HG02623 (cell line): Measurements from ENCODE around the gene GAN.

ENCODE experiments used
- ATAC-seq: cut with Tn5 transposase; IDR thresholded peaks from one replicate; pipeline ENCODE4 v1.9.1; 2021; ENCODE audit warnings: moderate library complexity; ENCODE audit not compliant: unreplicated experiment

Gene GAN, protein sequence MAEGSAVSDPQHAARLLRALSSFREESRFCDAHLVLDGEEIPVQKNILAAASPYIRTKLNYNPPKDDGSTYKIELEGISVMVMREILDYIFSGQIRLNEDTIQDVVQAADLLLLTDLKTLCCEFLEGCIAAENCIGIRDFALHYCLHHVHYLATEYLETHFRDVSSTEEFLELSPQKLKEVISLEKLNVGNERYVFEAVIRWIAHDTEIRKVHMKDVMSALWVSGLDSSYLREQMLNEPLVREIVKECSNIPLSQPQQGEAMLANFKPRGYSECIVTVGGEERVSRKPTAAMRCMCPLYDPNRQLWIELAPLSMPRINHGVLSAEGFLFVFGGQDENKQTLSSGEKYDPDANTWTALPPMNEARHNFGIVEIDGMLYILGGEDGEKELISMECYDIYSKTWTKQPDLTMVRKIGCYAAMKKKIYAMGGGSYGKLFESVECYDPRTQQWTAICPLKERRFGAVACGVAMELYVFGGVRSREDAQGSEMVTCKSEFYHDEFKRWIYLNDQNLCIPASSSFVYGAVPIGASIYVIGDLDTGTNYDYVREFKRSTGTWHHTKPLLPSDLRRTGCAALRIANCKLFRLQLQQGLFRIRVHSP

GRCh38 chr16:81314603-81315270 lies at the start of gene GAN:
Gene GAN (plus strand): TSS chr16:81314962. CDS start chr16:81315114, 152 bp downstream.
- peak; percentile 97 for ATAC-seq

DNA sequence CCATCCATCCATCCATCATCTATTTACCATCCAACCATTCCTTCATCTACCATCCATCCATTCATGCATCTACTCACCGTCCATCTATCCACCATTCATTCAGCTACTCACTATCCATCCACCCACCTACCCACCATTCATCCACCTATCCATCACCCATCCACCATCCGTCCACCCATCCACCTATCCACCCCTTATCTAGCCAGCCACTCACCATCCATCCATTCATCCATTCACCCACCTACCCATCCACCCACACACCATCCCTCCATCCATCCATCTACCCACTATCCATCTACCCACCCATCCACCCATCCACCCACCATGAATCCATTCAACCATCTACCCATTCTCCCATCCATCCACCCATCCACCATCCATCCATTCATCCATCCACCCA lies 49.7 kb upstream of the GAN start:
- ATAC-seq: no peak

DNA sequence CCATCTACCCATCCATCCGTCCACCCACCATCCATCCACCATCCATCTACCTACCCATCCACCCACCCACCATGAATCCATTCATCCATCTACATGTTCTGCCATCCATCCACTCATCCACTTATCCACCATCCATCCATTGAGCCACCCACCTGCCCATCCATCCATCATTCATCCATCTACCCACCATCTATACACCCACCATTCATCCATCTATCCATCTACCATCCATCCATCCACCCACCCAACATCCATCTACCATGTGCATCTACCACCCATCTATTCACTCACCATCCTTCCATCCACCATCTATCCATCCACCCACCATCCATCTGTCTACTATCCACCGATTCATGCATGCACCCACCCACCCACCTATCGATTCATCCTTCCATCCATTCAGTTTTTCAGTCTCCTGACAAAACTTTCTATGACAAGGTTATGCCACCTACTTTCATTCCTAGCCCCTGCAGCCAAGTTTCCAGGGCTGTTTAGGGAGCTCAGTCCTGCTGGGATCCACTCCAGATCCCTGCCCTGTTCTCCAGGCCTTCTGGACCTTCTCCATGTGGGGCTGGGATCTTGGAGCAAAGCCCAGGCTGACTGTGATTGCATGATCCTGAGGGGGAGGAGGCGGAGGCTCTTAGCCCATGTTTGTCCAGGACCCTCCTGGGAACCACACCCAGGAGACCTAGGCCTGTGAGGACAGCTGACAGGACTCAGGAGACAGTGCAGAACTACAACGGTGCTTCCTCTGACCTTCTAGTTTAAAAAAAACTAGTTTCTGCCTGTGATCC lies 48.9 kb upstream of the GAN start:
- no peak for ATAC-seq

DNA sequence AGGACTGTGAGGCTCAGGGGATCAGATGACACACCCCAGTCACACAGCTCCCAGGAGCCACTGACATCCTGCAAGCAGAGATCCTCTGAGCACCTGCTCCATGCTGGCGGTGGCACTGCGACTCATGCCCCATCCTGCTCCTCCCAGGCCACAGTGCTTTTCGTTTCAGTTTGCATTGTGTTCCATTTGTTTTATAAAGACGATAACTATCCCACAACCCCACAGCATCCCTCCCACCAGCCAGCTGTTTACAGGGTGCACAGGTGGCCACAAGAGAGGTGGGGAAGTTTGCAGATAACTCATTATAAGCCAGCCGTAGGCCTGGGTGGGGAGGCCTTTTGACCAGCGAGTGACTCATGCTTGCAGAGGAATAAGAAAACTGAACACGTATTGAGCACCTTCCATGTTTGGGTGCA lies 48.1 kb upstream of the GAN start:
- ATAC-seq: no peak

- ATAC-seq: no peak
Measured at GRCh38 chr16:81268509-81268908, 46.3 kb upstream of the GAN start.

DNA sequence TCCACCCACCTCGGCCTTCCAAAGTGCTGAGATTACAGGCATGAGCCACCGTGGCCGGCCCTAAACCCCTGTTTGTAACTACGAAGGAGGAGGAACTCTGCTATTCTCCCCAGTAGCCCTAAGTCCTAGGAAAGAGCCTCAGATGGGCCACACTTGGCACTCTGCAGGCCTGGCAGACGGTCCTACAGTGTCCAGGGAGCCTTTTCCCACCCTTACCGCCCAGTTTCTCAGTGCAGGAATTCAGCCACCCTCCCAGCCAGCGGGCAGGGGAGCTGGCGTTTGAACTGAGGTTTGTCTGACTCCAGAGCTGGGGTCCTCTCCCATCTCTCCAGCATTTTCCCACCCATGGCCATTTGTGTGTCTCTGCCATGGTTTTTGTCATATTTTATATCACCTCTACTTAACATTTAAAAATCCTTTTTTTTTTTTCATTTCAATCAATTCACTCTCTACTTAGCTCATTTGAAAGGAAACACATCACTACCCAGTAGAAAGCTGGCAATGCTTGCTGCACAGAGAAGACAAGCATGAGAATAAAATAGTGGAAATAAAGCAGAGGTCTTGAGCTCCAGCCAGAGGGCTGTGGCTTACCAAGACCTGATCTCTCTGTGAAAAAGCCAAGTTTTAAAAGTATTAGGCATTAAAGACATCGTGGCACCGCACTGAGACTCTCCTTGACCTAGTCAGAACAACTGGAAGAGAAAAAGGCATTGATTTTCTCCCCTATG lies 41.4 kb upstream of the GAN start:
- no peak for ATAC-seq

GRCh38 chr16:81275064-81275532 lies 39.7 kb upstream of the GAN start:
- no peak for ATAC-seq

DNA sequence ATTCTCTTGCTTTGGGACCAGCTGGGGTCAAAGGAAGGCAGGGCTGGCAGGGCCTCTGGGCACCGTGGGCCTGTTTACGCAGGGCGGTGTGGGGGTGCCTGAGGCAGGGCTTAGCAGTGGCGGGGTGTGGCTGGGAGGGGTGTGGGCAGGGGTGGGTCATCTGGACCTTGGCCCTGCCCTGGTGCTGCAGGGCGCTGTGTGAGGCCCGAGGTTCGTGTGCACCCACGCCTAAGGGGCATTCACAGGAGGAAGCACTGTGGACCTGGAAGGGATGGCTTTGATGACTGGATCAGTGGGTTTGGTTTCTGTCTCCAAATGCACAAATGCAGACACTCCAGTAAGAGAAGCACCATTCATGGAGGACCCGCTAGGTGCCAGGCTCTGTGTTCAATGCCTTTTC lies 39.0 kb upstream of the GAN start:
- no peak for ATAC-seq

- ATAC-seq: no peak
Measured at GRCh38 chr16:81276323-81276722, 38.4 kb upstream of the GAN start.

DNA sequence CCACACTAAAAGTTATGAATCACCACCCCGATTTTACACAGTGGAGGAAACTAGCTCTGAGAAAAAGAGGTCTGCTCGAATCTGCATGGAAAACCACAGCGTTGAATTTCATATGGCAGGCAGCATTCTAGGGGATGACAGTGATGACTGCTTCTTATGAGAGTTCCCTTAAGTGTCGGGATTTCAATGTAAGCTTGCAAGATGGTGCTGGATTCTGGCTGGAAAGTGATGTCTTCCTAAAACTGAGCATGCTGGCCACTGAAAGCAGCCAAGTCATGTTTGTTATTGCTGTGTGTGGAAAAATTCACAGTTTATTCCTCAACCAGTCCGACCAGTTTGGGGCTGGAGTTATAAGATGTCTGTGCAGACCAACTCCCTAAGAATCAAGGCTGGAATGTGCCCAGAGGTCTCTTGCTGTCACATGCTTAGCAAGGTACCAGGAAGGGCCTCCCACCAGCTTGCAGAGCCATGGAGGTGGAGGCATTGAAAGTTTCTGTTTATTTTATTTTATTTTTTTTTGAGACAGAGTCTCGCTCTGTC lies 37.2 kb upstream of the GAN start:
- ATAC-seq: no peak

DNA sequence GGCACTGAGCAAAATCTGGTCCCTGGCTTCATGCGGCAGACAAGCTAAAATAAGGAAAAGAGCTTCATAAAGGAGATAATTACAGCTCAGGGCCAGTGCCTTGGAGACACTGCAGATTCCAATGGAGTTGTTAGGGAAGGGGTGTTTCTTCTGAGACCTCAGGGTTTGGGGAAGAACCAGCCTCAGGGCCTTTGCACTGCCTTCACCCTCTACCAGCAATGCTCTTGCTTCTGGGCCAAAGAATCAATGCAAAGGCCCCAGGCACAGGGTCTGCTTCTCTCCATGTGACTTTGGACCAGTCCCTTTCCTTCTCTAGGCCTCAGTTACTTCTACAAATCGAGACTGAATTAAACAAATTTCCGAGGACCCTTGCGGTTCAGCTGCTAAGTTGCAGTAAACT lies 36.2 kb upstream of the GAN start:
- ATAC-seq: no peak

GRCh38 chr16:81279392-81279791 lies 35.4 kb upstream of the GAN start:
- ATAC-seq: no peak

GRCh38 chr16:81280393-81280792 lies 34.4 kb upstream of the GAN start:
- ATAC-seq: no peak

- no peak for ATAC-seq
Measured at GRCh38 chr16:81283044-81283443, 31.7 kb upstream of the GAN start.

DNA sequence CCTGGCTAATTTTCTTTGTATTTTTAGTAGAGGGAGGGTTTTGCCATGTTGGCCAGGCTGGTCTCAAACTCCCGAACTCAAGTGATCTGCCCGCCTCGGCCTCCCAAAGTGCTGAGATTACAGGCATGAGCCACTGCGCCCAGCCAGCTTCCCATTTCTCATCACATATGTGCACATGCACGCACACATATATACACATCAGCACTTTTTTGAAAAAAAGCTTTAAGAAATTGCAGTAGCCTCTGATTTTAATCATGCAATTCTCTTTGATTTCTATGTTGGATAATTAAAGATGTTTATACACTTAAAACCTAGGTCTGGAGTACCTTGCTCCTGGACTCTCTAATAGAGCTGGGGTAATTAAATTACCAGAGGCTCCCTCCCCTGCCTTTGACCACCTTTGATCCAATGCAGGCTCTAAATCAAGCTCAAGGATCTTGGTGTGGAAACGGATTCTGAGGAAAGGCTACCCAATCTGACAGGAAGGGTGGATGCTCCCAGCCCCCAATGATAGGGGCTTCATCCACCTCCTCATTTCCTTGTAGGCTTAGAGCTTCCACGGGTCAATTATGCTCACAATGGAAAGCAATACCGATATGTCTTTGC lies 29.7 kb upstream of the GAN start:
- ATAC-seq: no peak

GRCh38 chr16:81286190-81286589 lies 28.6 kb upstream of the GAN start:
- no peak for ATAC-seq

GRCh38 chr16:81291117-81291516 lies 23.6 kb upstream of the GAN start:
- no peak for ATAC-seq

- ATAC-seq: no peak
Measured at GRCh38 chr16:81292936-81293335, 21.8 kb upstream of the GAN start.

GRCh38 chr16:81293909-81294802 lies 20.6 kb upstream of the GAN start:
- ATAC-seq: no peak
